Measurements from ENCODE around the gene ECEL1. TPM values are rescaled to one million over a fixed set of nuclear protein-coding genes. Genes with fewer than 3 reads are reported as not detected.

The ECEL1 gene
- total RNA-seq, 1 experiment from 2014 or later: 11.9 TPM

- no peak for DNase-seq (ENCODE audit: low spot score)
- in situ Hi-C loops (cut with HindIII; ENCODE audit: low sequenced_read_pairs): no loop called here
Observed at GRCh38 chr2:232488097-232488711, 570 bp upstream of the ECEL1 start.

DNA sequence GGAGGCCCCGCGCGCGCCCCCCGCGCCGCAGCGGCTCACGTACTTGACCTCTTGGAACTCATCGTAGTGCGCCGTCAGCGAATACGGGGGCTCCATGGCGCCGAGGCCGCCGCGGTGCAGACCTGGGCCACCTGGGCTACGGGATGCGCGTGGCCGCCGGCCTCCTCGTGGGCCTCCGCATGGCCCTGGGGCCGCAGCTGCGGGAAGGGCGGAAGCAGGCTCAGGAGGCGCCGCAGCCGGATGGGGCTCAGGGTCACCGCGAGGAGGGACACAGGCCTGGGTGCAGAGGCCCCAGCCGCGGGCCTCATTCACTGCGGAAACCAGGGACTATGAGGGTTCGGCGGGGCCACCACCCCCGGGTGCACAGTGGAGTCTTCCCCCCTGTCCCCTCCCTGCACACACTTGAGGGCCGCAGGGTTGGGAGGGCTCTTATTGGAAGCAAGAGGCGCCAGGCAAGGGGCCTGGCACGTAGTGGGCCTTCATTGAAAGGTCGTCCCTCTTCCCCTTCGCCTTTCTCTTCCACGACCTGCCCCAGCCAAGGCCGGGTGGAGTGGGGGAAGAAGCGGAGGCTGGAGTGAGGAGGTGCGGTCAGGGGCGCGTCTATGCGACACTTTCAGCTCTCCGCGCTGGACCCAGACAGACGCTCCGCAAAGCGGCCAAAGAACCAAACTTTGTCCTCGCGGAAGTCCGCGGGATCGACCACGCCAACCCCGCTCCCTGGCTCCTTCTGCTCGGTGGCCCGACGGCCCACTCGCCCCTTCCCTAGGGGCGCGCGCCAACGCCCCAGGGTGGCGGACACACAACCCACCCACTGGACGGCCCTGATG, 863 bp downstream of the ECEL1 start:
- no peak for DNase-seq (ENCODE audit: low spot score)
- in situ Hi-C loops (cut with HindIII; ENCODE audit: low sequenced_read_pairs): no loop called here

- in situ Hi-C loops (cut with HindIII; ENCODE audit: low sequenced_read_pairs): no loop called here
- DNase-seq (ENCODE audit: low spot score): no peak
Observed at GRCh38 chr2:232485757-232486557, 1.7 kb downstream of the ECEL1 start.

DNA sequence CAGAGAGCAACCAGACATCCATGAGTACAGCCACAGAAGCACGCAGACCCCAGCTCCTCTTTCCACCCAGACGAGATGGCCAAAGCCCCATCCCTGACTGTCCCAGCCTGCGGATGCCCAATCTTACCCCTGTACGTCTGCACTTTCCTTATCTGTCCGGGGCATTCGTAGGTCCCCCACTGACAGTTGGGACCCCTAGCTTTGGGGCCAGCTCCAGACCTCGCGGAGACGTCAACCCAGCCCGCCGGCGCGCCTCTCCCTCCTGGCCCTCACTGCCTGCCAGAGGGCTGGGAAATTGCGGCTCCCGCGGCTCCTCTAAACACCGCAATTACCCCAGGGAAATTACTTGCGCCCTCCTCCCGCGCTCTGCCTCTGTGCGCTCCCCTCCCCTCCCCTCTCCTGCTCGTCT, 2.3 kb downstream of the ECEL1 start:
- in situ Hi-C loops (cut with HindIII; ENCODE audit: low sequenced_read_pairs): no loop called here
- no peak for DNase-seq (ENCODE audit: low spot score)

DNA sequence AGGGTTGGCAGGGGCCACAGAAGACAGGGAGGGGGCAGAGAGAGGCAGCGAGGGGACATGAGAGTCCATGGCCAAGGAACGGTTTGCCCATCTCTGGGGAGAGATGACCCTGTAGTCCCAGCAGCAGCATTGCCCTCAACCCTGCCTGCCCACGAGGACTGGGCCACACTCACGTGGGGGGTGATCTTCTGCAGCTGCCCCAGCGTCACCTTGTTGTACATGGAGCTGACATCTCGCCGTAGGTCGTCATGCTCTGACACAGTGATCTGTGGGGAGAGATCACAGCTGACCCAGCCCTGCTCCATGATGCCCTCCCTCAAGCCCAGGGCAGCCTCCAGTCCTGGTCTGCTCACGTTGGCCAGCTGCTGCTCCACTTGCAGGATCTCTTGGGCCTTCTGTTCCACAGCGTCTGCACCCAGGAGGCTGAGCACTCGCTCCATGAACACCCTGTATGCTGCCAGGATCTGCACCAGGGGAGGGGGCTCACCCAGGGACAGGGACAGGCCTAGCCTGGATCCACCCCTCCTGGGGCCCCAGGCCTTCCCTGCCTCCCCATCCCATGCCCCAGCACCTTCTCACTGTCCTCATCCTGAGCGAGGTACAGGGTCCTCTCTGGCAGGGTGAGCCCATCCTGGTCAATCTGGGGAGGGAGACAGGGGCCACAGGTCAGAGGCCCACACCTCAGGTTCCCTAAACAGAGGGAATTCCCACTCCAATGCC, 2.8 kb downstream of the ECEL1 start:
- DNase-seq (ENCODE audit: low spot score): no peak
- in situ Hi-C loops (cut with HindIII; ENCODE audit: low sequenced_read_pairs): no loop called here

DNA sequence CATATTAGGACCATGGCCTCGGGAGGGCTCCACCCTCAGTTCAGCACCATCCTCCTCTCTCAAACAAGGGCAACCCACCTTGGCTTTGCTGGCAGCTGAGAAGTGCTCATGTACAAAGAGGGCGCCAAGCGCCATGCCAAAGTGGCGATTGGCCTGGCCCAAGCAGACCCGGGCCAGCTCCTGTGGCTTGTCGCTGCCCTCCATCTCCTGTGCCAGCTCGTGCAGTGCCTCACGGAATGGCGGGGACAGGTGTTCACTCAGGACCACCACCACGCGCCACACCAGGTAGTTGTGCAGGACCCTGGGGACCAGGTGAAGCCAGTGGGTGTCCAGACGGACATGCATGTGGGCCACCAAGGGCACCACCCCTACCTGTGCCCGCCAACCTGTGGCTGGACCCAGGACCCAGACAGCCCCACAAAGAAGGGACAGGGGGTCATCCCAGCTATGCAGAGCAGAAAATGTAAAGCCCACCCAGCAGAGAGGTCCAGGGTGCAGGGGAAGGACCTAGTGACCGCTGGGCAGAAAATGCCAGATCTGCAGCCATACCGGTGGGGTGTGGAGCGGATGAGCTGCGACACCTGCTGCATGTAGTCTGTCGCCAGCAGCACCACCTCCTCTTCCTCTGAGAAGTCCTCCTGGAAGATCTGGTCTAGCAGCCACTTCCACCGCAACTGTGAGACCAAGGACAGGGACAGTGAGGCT, 3.6 kb downstream of the ECEL1 start:
- in situ Hi-C loops (cut with HindIII; ENCODE audit: low sequenced_read_pairs): no loop called here
- DNase-seq (ENCODE audit: low spot score): no peak

DNA sequence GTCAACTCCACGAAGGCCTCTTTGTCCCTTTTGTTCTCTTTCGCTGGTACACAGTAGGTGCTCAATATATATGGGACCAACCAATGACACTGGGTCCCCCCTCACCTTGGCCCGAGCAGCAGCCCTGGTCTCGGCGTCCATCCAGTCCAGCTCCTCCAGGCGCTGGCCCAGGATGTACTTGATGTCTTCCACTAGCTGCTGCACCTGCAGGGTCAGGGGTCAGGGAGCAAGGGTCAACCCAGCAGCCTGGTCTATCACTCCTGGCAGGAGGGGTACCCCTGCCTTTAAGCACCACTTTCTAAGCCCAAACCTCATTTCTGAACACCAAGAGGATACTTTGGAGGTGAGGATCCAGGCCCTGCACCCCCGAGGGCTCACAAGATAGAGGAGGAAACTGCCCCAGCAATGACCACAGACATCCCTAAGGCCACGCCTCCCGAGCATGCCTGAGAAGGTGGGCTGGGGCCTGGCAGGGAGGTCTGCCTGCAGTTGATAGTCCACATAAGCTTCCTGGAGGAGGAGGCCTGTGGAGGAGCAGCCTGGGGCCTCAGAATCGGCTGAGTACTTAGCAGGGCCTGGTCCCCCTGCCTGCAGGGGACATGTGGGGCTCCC, 4.2 kb downstream of the ECEL1 start:
- DNase-seq (ENCODE audit: low spot score): no peak
- in situ Hi-C loops (cut with HindIII; ENCODE audit: low sequenced_read_pairs): no loop called here

- in situ Hi-C loops (cut with HindIII; ENCODE audit: low sequenced_read_pairs): no loop called here
- no peak for DNase-seq (ENCODE audit: low spot score)
Observed at GRCh38 chr2:232482301-232483238, 5.1 kb downstream of the ECEL1 start.

DNA sequence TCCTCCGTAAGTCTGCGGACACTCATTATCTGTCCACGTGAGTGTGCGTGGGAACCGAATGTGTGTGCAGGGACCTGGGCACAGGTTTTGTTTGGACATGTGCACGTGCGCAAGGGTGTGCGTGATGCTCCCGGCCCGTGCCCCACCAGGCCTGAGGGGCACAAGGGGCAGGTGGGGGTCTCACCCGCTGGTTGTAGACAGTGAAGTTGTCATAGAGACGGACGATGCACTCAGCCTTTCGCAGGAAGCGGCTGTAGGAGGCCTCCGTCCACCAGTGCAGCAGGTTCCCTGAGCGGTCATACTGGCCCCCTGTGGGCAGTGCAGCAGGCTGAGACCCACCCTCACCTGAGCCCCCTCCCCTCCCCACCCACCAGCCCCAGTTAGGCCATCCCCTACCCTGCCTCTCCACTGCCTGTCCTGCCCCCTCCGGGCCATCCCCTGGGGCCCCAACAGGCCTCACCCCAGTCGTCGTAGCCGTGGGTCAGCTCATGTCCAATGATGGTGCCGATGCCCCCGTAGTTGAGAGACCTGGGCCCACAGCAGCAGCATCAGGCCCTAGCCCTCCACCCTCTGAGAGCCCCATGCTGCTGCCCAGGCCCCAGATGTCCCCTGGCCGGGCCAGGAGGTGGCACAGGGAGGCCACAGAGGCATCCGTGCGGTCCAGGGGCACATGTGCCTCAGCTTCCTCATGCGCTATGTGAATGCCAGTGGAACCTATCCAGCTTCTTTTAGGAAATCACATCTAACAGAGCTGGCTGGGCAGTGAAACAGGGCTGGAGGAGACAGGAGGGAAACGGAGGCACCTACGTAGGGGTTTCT, 6.1 kb downstream of the ECEL1 start:
- in situ Hi-C loops (cut with HindIII; ENCODE audit: low sequenced_read_pairs): no loop called here

DNA sequence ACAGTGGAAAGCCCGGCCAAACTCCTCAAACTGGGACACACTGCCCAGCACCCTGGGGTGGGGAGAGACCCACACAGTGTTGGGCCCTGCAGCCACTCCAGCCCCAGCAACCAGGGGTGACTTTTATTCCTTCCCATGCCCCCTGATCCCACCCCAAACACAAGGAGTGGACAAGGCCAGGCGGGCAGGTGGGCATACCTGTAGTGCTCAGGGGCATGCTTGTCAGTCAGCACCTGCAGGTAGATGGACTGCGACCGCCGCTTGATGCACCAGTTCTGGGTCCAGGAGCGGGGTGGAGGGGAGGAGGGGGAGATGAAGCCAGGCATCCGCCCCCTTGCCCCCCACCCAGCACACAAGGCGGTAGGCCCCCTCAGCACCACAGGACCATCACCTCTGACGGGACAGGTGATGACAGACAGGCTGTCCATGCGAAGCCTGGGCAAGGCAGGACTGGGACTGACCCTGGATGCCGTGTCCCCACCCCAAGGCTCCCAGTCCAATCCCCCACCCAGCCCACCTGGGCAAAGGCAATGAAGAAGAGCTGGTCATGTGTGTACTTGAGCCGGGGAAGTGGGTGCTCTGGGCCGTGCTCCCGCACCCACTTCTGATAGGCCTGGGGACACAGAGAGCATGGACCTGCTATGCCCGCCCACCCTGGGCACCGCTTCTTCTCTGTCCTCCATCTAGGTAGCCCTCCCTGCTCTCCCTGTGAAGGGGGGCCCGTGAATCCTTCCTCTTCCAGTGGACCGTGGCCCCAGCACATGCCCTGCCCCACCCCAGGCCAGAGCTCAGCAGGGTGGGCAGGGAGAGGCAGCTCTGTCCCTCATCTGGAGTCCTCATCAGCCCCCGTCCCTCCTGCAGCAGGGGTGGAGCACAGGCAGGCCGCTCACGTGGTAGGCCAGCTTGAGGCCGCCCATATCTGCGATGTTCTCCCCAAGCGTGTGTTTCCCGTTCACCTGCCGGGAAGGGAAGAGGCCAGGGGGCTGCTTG, 7.1 kb downstream of the ECEL1 start:
- no peak for DNase-seq (ENCODE audit: low spot score)
- in situ Hi-C loops (cut with HindIII; ENCODE audit: low sequenced_read_pairs): no loop called here

More for the DNA sequence above, 6.1 kb downstream of the ECEL1 start:
- DNase-seq (ENCODE audit: low spot score): no peak

GRCh38 chr2:232479341-232480200, 8.1 kb downstream of the ECEL1 start:
- in situ Hi-C loops (cut with HindIII; ENCODE audit: low sequenced_read_pairs): no loop called here
- DNase-seq (ENCODE audit: low spot score): no peak

DNA sequence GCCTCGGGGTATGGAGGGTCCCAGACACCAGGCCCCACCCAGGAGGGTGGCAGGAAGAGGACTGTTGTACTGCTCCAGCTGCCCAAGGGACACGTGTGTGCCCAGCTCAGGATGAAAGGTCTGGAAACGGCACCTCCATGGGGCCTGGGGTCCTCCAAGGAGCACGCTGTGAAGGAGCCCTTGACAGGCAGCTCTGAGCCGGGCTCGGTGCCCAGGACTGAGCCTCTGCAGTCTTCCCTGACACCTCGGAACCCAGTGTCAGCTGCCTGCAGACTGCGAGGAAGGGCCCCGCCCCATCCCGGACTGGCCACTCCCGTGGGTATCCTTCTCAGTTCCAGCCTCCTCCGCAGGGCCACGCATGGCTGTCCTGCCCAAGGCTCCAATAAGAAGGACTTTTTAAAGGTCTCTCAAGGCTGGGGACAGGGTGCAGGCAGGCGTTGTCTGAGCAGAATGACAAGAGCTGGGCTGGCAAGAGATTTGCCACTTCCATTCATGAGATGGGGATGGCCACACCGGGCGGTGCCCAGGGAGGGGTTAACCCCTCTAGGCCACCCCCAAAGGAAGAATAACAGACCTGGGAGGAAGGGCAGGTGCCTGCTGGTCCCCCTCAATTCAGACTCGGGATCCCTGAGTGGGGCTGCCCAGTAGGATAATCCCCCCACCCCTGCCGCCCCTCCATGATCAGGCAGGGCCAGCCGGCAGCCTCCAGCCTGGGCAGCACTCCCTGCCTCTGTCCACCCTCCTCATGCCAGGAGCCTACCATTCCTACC, 8.9 kb downstream of the ECEL1 start:
- in situ Hi-C loops (cut with HindIII; ENCODE audit: low sequenced_read_pairs): no loop called here

GRCh38 chr2:232477751-232478510, 9.7 kb downstream of the ECEL1 start:
- in situ Hi-C loops (cut with HindIII; ENCODE audit: low sequenced_read_pairs): no loop called here
- no peak for DNase-seq (ENCODE audit: low spot score)

More for the DNA sequence above, 8.9 kb downstream of the ECEL1 start:
- no peak for DNase-seq (ENCODE audit: low spot score)
